Mammary epithelial cell (primary cell): ENCODE results near the gene ZFAND3.

Source experiments
- CTCF ChIP-seq, 2 donors: IDR thresholded peaks in 1 of 2; conservative IDR thresholded peaks in 1 of 2; 2 replicates each; pipeline ENCODE4 v1.5.1; 2011 to 2012; ENCODE audit warnings: inconsistent platforms in 2 of 2, low read length in 2 of 2, mild to moderate bottlenecking in 2 of 2, control low read depth in 1 of 2, low read depth in 1 of 2; ENCODE audit not compliant: insufficient read depth in 1 of 2; ENCODE audit errors: extremely low read depth in 1 of 2
- EZH2 ChIP-seq: IDR thresholded peaks from 2 replicates; pipeline ENCODE4 v1.6.1; 2012; ENCODE audit warnings: low read length, inconsistent platforms, borderline replicate concordance

- TF ChIP-seq CTCF (conservative IDR thresholded peaks at IDR 0.05 in 1 of 2, IDR thresholded peaks at IDR 0.05 in 1 of 2; ENCODE audit: extremely low read depth in 1 of 2, insufficient read depth in 1 of 2, low read depth in 1 of 2, low read length in 2 of 2), result no peak
- no peak for TF ChIP-seq EZH2
These were observed 48.9 kb downstream of the ZFAND3 start for GRCh38 chr6:37868447-37868825.
